GM23248 (cell line): ENCODE data around the gene CACNG4. TPM values are rescaled to one million over a fixed set of nuclear protein-coding genes. Genes with fewer than 3 reads are reported as not detected.

Experiments used
- DNase-seq: peaks from one replicate; pipeline ENCODE4 v3.0.0-alpha.2; 2015
- H2AFZ ChIP-seq: fragments of 200-600 bp; sonication (generic); 2 replicates; pipeline ENCODE4 v1.6.1; 2016; ENCODE audit warnings: antibody characterized with exemption
- H3F3A ChIP-seq: fragments of 200-600 bp; sonication (generic); 2 replicates; pipeline ENCODE4 v1.6.1; 2016; ENCODE audit warnings: mild to moderate bottlenecking, antibody characterized with exemption, mixed run types; ENCODE audit not compliant: insufficient read depth
- H3K27ac ChIP-seq: fragments of 200-600 bp; sonication (generic); 2 replicates; pipeline ENCODE4 v1.5.1; 2016; ENCODE audit warnings: mild to moderate bottlenecking
- H3K27me3 ChIP-seq: fragments of 200-600 bp; sonication (generic); replicated peaks from 2 replicates; pipeline ENCODE4 v1.6.1; 2016; ENCODE audit warnings: mild to moderate bottlenecking; ENCODE audit not compliant: insufficient read depth
- H3K36me3 ChIP-seq: fragments of 200-600 bp; sonication (generic); 2 replicates; pipeline ENCODE4 v1.6.1; 2016; ENCODE audit warnings: low read depth, mild to moderate bottlenecking
- H3K4me1 ChIP-seq: fragments of 200-600 bp; sonication (generic); 2 replicates; pipeline ENCODE4 v1.6.1; 2016; ENCODE audit warnings: mild to moderate bottlenecking; ENCODE audit not compliant: insufficient read depth
- H3K4me2 ChIP-seq: fragments of 200-600 bp; sonication (generic); one replicate; pipeline ENCODE4 v1.6.1; 2016; ENCODE audit warnings: mild to moderate bottlenecking; ENCODE audit not compliant: unreplicated experiment
- H3K4me3 ChIP-seq: fragments of 200-600 bp; sonication (generic); 2 replicates; pipeline ENCODE4 v1.5.1; 2016; ENCODE audit warnings: mild to moderate bottlenecking
- H3K79me2 ChIP-seq: fragments of 200-600 bp; sonication (generic); 2 replicates; pipeline ENCODE4 v1.6.1; 2016; ENCODE audit warnings: mild to moderate bottlenecking; ENCODE audit not compliant: insufficient read depth
- H3K9ac ChIP-seq: fragments of 200-600 bp; sonication (generic); 2 replicates; pipeline ENCODE4 v1.6.1; 2016; ENCODE audit warnings: mild to moderate bottlenecking
- H3K9me2 ChIP-seq: fragments of 200-600 bp; sonication (generic); 2 replicates; pipeline ENCODE4 v1.6.1; 2016; ENCODE audit warnings: mixed run types, mild to moderate bottlenecking, moderate library complexity; ENCODE audit not compliant: insufficient read depth
- H3K9me3 ChIP-seq: fragments of 200-600 bp; sonication (generic); one replicate; pipeline ENCODE4 v1.6.1; 2017; ENCODE audit warnings: low read depth
- H4K20me1 ChIP-seq: fragments of 200-600 bp; sonication (generic); 2 replicates; pipeline ENCODE4 v1.6.0; 2016; ENCODE audit not compliant: insufficient read depth
- EZH2 ChIP-seq: fragments of 200-600 bp; sonication (generic); IDR thresholded peaks from 2 replicates; pipeline ENCODE4 v1.6.1; 2018; ENCODE audit warnings: antibody characterized with exemption, mild to moderate bottlenecking; ENCODE audit not compliant: insufficient read depth, poor library complexity, severe bottlenecking
- EZH2phosphoT487 ChIP-seq: fragments of 200-600 bp; sonication (generic); IDR thresholded peaks from 2 replicates; pipeline ENCODE4 v1.6.1; 2018; ENCODE audit warnings: antibody characterized with exemption, moderate library complexity, mild to moderate bottlenecking, low read depth; ENCODE audit not compliant: insufficient read depth
- WGBS, 2 experiments: methylation state at CpG; one replicate each; pipeline ENCODE4 v1.1.6; 2015 to 2017; ENCODE audit warnings: low lambda C conversion rate in 2 of 2, low coverage in 1 of 2; ENCODE audit errors: missing lambda C conversion rate in 2 of 2; 5-methylcytosine and 5-hydroxymethylcytosine counted together
- in situ Hi-C: fragments of 300-500 bp; cut with MboI; formaldehyde crosslinking; loops from 2 replicates; pipeline ENCODE4 v1.15.0; 2020
- polyA plus RNA-seq: library from polyadenylated mRNA; unstranded; fragments of >200 nt; fragmentation: Nextera tagmentation; extraction: Ambion mirVana; gene quantifications from 2 replicates; pipeline ENCODE4 v1.2.1, GENCODE V29; 2016
- total RNA-seq: library from RNA; depleted of rRNA; stranded (reverse); fragments of >200 nt; shearing (Covaris generic); gene quantifications from 2 replicates; pipeline ENCODE4 v1.2.3, GENCODE V29; 2014

CACNG4 gene
- total and polyA plus RNA-seq, 2 experiments from 2014 or later: not detected

- Histone ChIP-seq H3K4me3 (no peak overlapping the region), H3K9me2 (no peaks in the 10 kb centered on the region)
- WGBS, 2 experiments: 75 to 79% methylated on average over 3 of the region's 3 CpGs
Observed at GRCh38 chr17:66941249-66941648, 23.3 kb upstream of the CACNG4 start.

GRCh38 chr17:66941773-66942450 is 22.6 kb upstream of the CACNG4 start:
- no peak overlapping the region for H3K4me2 ChIP-seq
- peaks cover 64% of the 10 kb centered on the region for H3K27me3 ChIP-seq
- in situ Hi-C loops: no loop called here
- no peak for DNase-seq
- H2AFZ ChIP-seq: no peak overlapping the region
- H3K79me2 ChIP-seq: no peaks in the 10 kb centered on the region
- no peaks in the 10 kb centered on the region for H3K36me3 ChIP-seq
- H3K27ac ChIP-seq: no peak overlapping the region
- no peaks in the 10 kb centered on the region for H3K9me3 ChIP-seq
- no peaks in the 10 kb centered on the region for H3F3A ChIP-seq
- TF ChIP-seq EZH2phosphoT487: no peak
- TF ChIP-seq EZH2: no peak
- H3K9ac ChIP-seq: no peak overlapping the region
- 68 to 73% methylated on average over 8 of the region's 8 CpGs for WGBS, 2 experiments
- H3K9me2 ChIP-seq: no peaks in the 10 kb centered on the region
- peaks cover 8% of the 10 kb centered on the region; the same call in 1 of the 2 replicates for H3K4me1 ChIP-seq
- H3K4me3 ChIP-seq: no peak overlapping the region
- no peaks in the 10 kb centered on the region for H4K20me1 ChIP-seq

More at GRCh38 chr17:66941249-66941648, 23.3 kb upstream of the CACNG4 start:
- TF ChIP-seq EZH2 (no peak), EZH2phosphoT487 (no peak)
- H2AFZ ChIP-seq: no peak overlapping the region
- no peaks in the 10 kb centered on the region for H4K20me1 ChIP-seq
- H3K27ac ChIP-seq: no peak overlapping the region
- no peaks in the 10 kb centered on the region for H3K36me3 ChIP-seq
- H3K4me1 ChIP-seq: peaks cover 8% of the 10 kb centered on the region; the same call in 1 of the 2 replicates
- no peak for DNase-seq
- H3K4me2 ChIP-seq: no peak overlapping the region
- H3K9ac ChIP-seq: no peak overlapping the region
- H3K27me3 ChIP-seq: peaks cover 58% of the 10 kb centered on the region
- in situ Hi-C loops: no loop called here
- no peaks in the 10 kb centered on the region for H3K79me2 ChIP-seq
- H3K9me3 ChIP-seq: no peaks in the 10 kb centered on the region
- H3F3A ChIP-seq: no peaks in the 10 kb centered on the region

- DNase-seq: no peak
- Histone ChIP-seq H3K4me3 (no peak overlapping the region), H3F3A (no peaks in the 10 kb centered on the region), H3K27ac (no peak overlapping the region), H3K4me1 (peaks cover 8% of the 10 kb centered on the region; the same call in 1 of the 2 replicates), H3K4me2 (no peak overlapping the region), H3K9me3 (no peaks in the 10 kb centered on the region), H3K79me2 (no peaks in the 10 kb centered on the region), H3K9me2 (no peaks in the 10 kb centered on the region), H4K20me1 (no peaks in the 10 kb centered on the region), H3K27me3 (peaks cover 67% of the 10 kb centered on the region), H3K9ac (no peak overlapping the region), H3K36me3 (no peaks in the 10 kb centered on the region), H2AFZ (no peak overlapping the region)
- TF ChIP-seq EZH2phosphoT487: no peak
- TF ChIP-seq EZH2: no peak
- 78 to 80% methylated on average over 8 of the region's 8 CpGs for WGBS, 2 experiments
- in situ Hi-C loops: no loop called here
Observed at GRCh38 chr17:66942451-66943264, 21.8 kb upstream of the CACNG4 start.

GRCh38 chr17:66943484-66943883 is 21.0 kb upstream of the CACNG4 start:
- TF ChIP-seq EZH2 (no peak), EZH2phosphoT487 (no peak)

More at GRCh38 chr17:66943484-66943883, 21.0 kb upstream of the CACNG4 start:
- no peaks in the 10 kb centered on the region for H3K36me3 ChIP-seq
- in situ Hi-C loops: no loop called here
- no peaks in the 10 kb centered on the region for H3K9me2 ChIP-seq
- H3K9ac ChIP-seq: no peak overlapping the region
- peaks cover 8% of the 10 kb centered on the region; the same call in 1 of the 2 replicates for H3K4me1 ChIP-seq
- no peaks in the 10 kb centered on the region for H3F3A ChIP-seq
- no peaks in the 10 kb centered on the region for H4K20me1 ChIP-seq
- peaks cover 67% of the 10 kb centered on the region for H3K27me3 ChIP-seq
- DNase-seq: no peak
- H3K27ac ChIP-seq: no peak overlapping the region
- H2AFZ ChIP-seq: no peak overlapping the region
- no peaks in the 10 kb centered on the region for H3K9me3 ChIP-seq
- no peak overlapping the region for H3K4me3 ChIP-seq
- H3K79me2 ChIP-seq: no peaks in the 10 kb centered on the region
- WGBS, 2 experiments: 51 to 52% methylated on average over 6 of the region's 6 CpGs
- H3K4me2 ChIP-seq: no peak overlapping the region
